Prostate gland (tissue), 2 donors: ENCODE data around the gene ASB17.

Experiments used
- POLR2A ChIP-seq: fragments of 450-650 bp; IDR thresholded peaks from one replicate; pipeline ENCODE4 v1.6.1; 2016; ENCODE audit warnings: antibody characterized with exemption, mild to moderate bottlenecking
- POLR2AphosphoS5 ChIP-seq: sonication (generic); formaldehyde crosslinking; IDR thresholded peaks from one replicate; pipeline ENCODE4 v1.6.1; 2017; ENCODE audit warnings: antibody characterized with exemption
- TF ChIP-seq, protein P1 (sequence below), 4 experiments: fragments of 200-600 bp in 2 of 4; fragments of 450-650 bp in 2 of 4; sonication (generic) in 2 of 4; IDR thresholded peaks; 1 replicate in 3 of 4; 2 replicates in 1 of 4; pipeline ENCODE4 v1.5.1; 2016 to 2019; ENCODE audit warnings: antibody characterized with exemption in 4 of 4, mild to moderate bottlenecking in 2 of 4, moderate library complexity in 2 of 4

DNA sequence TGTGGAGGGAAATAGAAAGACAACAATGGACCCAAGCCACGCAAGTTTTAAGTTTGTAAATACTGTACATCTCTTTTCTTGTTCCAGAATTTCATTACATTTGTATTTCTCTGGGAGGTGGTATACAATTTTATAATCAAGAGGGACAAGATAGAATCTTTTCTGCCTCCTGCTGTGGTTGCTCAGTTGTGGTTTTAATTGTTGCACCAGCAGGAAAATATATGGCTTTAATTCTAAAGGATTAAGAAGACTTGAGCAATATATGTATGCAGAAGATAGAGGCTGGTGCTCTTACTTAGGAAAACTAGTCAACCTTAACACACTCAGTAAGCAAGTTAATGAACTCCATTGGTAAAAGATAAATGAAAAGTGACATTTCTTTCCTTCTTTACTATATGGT lies 19.8 kb upstream of the ASB17 start:
- TF ChIP-seq, protein P1, sequence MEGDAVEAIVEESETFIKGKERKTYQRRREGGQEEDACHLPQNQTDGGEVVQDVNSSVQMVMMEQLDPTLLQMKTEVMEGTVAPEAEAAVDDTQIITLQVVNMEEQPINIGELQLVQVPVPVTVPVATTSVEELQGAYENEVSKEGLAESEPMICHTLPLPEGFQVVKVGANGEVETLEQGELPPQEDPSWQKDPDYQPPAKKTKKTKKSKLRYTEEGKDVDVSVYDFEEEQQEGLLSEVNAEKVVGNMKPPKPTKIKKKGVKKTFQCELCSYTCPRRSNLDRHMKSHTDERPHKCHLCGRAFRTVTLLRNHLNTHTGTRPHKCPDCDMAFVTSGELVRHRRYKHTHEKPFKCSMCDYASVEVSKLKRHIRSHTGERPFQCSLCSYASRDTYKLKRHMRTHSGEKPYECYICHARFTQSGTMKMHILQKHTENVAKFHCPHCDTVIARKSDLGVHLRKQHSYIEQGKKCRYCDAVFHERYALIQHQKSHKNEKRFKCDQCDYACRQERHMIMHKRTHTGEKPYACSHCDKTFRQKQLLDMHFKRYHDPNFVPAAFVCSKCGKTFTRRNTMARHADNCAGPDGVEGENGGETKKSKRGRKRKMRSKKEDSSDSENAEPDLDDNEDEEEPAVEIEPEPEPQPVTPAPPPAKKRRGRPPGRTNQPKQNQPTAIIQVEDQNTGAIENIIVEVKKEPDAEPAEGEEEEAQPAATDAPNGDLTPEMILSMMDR (IDR thresholded peaks at IDR 0.05): no peak
- TF ChIP-seq POLR2AphosphoS5 (no peak), POLR2A (no peak)
